Measurements from ENCODE around the gene FBXW11.

GRCh38 chr5:171895081-171895480 is 111.4 kb downstream of the FBXW11 start:
- TF ChIP-seq CTCF (IDR thresholded peaks at IDR 0.05) (no peak), POLR2A (IDR thresholded peaks at IDR 0.05) (no peak)

Data from thyroid gland (tissue), 4 donors.